Body of pancreas (tissue), 4 donors: Measurements from ENCODE around the gene TTC33.

Experiments
- POLR2A ChIP-seq, 3 donors: fragments of 450-650 bp; IDR thresholded peaks; one replicate each; pipeline ENCODE4 v1.6.1; 2016; ENCODE audit warnings: antibody characterized with exemption in 3 of 3, mild to moderate bottlenecking in 2 of 3
- TF ChIP-seq, protein P1 (sequence below), 7 experiments: fragments of 450-650 bp in 4 of 7; fragments of 200-600 bp in 3 of 7; sonication (generic) in 3 of 7; IDR thresholded peaks; one replicate each; pipeline ENCODE4 v1.5.1; 2016 to 2019; ENCODE audit warnings: antibody characterized with exemption in 7 of 7

DNA sequence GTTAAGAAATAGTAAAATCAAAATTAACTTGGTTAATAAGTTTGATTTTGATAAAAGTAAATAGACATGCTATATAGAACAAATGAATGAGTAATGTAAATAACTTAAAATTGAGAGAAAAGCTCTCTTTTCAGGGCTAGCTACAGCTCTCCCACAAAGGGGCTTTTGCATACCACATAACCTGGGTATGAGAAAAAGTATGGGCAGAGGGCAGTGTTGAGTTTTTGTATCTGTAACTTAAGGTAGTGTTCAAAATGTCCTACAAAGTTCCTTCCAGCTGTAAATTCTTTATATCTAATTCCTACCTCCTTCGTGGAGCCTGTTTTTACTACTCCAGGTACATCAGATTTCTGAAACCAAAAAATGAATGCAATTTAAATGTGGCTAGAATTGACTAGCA, 18.9 kb upstream of the TTC33 start:
- TF ChIP-seq, protein P1, sequence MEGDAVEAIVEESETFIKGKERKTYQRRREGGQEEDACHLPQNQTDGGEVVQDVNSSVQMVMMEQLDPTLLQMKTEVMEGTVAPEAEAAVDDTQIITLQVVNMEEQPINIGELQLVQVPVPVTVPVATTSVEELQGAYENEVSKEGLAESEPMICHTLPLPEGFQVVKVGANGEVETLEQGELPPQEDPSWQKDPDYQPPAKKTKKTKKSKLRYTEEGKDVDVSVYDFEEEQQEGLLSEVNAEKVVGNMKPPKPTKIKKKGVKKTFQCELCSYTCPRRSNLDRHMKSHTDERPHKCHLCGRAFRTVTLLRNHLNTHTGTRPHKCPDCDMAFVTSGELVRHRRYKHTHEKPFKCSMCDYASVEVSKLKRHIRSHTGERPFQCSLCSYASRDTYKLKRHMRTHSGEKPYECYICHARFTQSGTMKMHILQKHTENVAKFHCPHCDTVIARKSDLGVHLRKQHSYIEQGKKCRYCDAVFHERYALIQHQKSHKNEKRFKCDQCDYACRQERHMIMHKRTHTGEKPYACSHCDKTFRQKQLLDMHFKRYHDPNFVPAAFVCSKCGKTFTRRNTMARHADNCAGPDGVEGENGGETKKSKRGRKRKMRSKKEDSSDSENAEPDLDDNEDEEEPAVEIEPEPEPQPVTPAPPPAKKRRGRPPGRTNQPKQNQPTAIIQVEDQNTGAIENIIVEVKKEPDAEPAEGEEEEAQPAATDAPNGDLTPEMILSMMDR (IDR thresholded peaks at IDR 0.05), result no peak
- TF ChIP-seq POLR2A (IDR thresholded peaks at IDR 0.05), result no peak
